Measurements from ENCODE around the gene BCL3. TPM values are rescaled to one million over a fixed set of nuclear protein-coding genes. Genes with fewer than 3 reads are reported as not detected.
A peak's percentile ranks its signal among the peaks of the same experiment; 100 is the strongest.

The BCL3 gene
- total and polyA plus RNA-seq, 2 of the 13 experiments (the other 11 are each of a cell fraction or from before 2014, with no cell fraction given): 2.3 to 4.0 TPM

DNA sequence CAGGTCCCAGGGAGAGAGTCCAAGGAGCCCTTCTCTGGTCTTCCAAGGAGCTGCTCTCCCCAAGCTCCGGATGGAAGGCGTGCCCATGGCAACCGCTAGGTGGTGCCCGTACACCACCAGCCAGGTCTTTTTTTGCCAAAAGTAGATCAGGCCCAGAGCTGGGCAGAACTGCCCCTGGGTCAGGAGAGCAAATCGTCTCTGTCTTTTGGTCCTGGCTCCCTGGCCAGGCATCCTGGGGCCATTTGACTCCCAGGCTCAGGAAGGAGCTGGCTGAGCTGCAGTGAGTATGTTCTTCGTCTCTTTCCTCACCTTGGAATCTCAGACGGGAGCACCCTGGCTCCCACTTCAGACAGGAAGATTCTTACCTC is 24.6 kb upstream of the BCL3 start (continued):
- TF ChIP-seq ZNF639 (CRISPR knock-in tag; conservative IDR thresholded peaks at IDR 0.05) (no peak), ZNF383 (CRISPR knock-in tag; IDR thresholded peaks at IDR 0.05; ENCODE audit: borderline replicate concordance) (no peak), ZNF552 (CRISPR knock-in tag; IDR thresholded peaks at IDR 0.05; ENCODE audit: borderline replicate concordance) (no peak), MED8 (CRISPR knock-in tag; IDR thresholded peaks at IDR 0.05; ENCODE audit: insufficient replicate concordance) (peak; percentile 51), ZNF570 (CRISPR knock-in tag; IDR thresholded peaks at IDR 0.05; ENCODE audit: borderline replicate concordance) (no peak), ZNF776 (CRISPR knock-in tag; IDR thresholded peaks at IDR 0.05) (no peak), ZNF235 (CRISPR knock-in tag; IDR thresholded peaks at IDR 0.05; ENCODE audit: borderline replicate concordance) (no peak), POLR2G (IDR thresholded peaks at IDR 0.05; ENCODE audit: low read depth, low read length) (no peak), ZNF792 (CRISPR knock-in tag; IDR thresholded peaks at IDR 0.05) (no peak), RBM39 (IDR thresholded peaks at IDR 0.05; ENCODE audit: low read depth, low read length, poor library complexity, severe bottlenecking) (no peak), JUND (CRISPR knock-in tag; IDR thresholded peaks at IDR 0.05) (no peak), PHF8 (CRISPR knock-in tag; IDR thresholded peaks at IDR 0.05) (no peak), ZNF605 (CRISPR knock-in tag; IDR thresholded peaks at IDR 0.05) (no peak), NFATC3 (CRISPR knock-in tag; IDR thresholded peaks at IDR 0.05) (no peak), ZNF468 (CRISPR knock-in tag; IDR thresholded peaks at IDR 0.05) (no peak), ZNF619 (CRISPR knock-in tag; IDR thresholded peaks at IDR 0.05) (peak; percentile 78; the same call in 1 of the 2 replicates), CBX1 (IDR thresholded peaks at IDR 0.05; ENCODE audit: low read depth) (no peak), GTF2F1 (IDR thresholded peaks at IDR 0.05; ENCODE audit: low read length) (no peak), ZNF234 (CRISPR knock-in tag; conservative IDR thresholded peaks at IDR 0.05) (no peak), ZNF512 (CRISPR knock-in tag; IDR thresholded peaks at IDR 0.05) (no peak), ZNF713 (CRISPR knock-in tag; IDR thresholded peaks at IDR 0.05) (no peak), ZNF7 (CRISPR knock-in tag; IDR thresholded peaks at IDR 0.05) (no peak)
- TF ChIP-seq, protein P1, sequence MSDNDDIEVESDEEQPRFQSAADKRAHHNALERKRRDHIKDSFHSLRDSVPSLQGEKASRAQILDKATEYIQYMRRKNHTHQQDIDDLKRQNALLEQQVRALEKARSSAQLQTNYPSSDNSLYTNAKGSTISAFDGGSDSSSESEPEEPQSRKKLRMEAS (IDR thresholded peaks at IDR 0.05): no peak
- TF ChIP-seq, protein P2, sequence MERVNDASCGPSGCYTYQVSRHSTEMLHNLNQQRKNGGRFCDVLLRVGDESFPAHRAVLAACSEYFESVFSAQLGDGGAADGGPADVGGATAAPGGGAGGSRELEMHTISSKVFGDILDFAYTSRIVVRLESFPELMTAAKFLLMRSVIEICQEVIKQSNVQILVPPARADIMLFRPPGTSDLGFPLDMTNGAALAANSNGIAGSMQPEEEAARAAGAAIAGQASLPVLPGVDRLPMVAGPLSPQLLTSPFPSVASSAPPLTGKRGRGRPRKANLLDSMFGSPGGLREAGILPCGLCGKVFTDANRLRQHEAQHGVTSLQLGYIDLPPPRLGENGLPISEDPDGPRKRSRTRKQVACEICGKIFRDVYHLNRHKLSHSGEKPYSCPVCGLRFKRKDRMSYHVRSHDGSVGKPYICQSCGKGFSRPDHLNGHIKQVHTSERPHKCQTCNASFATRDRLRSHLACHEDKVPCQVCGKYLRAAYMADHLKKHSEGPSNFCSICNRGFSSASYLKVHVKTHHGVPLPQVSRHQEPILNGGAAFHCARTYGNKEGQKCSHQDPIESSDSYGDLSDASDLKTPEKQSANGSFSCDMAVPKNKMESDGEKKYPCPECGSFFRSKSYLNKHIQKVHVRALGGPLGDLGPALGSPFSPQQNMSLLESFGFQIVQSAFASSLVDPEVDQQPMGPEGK (CRISPR knock-in tag; IDR thresholded peaks at IDR 0.05): peak; percentile 65
- TF ChIP-seq, protein P3, sequence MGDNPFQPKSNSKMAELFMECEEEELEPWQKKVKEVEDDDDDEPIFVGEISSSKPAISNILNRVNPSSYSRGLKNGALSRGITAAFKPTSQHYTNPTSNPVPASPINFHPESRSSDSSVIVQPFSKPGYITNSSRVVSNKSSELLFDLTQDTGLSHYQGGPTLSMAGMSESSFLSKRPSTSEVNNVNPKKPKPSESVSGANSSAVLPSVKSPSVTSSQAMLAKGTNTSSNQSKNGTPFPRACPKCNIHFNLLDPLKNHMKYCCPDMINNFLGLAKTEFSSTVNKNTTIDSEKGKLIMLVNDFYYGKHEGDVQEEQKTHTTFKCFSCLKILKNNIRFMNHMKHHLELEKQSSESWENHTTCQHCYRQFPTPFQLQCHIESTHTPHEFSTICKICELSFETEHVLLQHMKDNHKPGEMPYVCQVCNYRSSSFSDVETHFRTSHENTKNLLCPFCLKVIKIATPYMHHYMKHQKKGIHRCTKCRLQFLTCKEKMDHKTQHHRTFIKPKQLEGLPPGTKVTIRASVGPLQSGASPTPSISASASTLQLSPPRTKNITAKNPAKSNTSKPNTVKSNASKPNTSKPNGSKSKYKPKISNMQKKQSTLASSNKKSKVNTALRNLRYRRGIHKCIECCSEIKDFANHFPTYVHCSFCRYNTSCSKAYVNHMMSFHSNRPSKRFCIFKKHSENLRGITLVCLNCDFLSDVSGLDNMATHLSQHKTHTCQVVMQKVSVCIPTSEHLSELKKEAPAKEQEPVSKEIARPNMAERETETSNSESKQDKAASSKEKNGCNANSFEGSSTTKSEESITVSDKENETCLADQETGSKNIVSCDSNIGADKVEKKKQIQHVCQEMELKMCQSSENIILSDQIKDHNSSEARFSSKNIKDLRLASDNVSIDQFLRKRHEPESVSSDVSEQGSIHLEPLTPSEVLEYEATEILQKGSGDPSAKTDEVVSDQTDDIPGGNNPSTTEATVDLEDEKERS (CRISPR knock-in tag; IDR thresholded peaks at IDR 0.05): 0 out of 2 replicates have a peak, but pooled peaks have one; percentile 66
